Stimulated activated CD8-positive, alpha-beta memory T cell treated with anti-CD3 and anti-CD28 coated beads, Interleukin-4, amount 100 ng/mL, for 24 hours (primary cell): Measurements from ENCODE around the gene MROH7.

ENCODE experiments used
- DNase-seq: peaks from one replicate; pipeline ENCODE4 v3.0.0-alpha.2; 2020; ENCODE audit warnings: low read depth

The MROH7 gene

DNA sequence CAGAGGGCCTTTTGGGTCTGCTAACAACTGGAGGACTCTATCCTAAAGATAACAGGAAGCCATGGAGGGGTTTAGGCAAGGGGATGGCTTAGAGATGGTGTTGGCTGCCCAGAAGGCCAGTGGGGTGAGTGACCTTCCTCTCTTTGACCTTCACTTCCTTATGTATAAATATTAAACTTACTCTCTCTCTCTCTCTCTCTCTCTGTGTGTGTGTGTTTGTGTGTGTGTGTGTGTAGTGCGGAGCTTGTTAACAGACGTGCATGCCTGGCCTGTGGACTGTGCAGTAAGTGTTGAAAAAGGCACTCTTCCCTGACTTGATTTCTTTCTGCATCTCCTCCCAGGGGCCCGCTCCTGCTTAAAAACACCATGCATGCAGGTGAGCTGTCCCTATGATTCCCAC, 10.0 kb downstream of the MROH7 start:
- no peak for DNase-seq

DNA sequence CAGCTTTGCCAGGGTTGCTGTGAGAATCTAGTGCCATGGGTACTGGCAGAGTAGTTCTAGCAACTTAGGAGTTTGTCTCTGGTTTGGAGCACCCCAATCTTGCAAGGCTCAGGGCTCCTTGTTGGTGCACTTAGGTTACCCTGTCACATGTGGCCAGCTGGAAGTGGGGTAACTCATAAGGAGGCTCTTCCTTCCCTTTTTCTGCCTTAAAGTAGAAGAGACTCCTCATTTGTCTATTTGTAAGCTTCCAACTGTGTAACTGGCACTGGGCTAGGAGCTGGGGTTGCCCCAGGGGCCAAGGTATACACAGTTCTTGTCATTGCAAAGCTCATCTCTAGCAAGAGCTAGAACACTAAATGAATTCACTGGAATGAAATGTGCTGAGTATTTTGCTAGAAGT, 10.6 kb downstream of the MROH7 start:
- DNase-seq, result no peak

DNA sequence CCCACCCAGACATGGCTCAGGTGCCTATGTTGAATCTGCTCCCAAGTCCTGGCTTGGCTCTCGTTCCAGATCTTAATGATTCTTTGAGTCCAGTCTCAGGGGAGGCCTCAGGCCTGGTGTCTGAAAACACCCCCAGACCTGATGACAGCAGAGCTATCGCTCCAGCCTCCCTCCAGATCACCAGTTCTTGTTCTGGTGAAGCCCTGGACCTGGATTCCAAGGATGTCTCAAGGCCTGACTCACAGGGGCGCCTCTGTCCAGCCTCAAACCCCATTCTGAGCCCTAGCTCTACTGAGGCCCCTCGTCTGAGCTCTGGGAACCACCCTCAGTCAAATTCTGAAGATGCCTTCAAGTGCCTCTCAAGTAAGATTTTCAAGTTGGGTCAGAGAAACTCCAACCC, 11.4 kb downstream of the MROH7 start:
- DNase-seq, result no peak

DNA sequence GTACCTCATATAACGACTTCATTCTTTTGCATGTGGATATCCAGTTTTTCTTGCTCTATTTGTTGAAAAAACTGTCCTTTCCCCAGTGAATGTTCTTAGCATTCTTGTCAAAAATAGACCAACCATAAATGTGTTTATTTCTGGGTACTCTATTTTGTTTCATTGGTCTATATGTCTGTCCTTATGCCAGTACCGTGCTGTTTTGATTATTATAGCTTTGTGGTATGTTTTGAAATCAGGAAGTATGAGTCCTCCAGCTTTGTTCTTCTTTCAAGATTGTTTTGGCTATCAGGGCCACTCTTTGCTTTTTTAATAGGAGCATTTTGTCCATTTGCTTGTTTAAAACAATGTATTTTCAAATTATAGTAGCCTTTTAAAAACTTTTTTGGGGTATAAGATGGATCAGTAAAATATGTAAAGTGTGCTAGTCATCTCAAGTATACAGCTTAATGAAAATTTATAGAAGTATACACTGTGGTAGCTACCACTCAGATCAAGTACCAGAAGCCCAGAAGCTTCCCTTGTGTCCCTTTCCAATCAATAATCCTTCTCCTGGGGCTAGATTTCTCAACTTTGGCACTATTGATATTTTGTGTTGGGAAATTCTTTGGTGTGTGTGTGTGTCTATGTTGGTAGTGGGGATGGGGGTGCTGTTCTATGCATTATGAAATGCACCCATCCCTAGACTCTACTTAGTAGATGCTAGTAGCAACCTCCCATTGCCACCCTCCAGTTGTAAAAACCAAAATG, 16.8 kb downstream of the MROH7 start:
- no peak for DNase-seq

DNA sequence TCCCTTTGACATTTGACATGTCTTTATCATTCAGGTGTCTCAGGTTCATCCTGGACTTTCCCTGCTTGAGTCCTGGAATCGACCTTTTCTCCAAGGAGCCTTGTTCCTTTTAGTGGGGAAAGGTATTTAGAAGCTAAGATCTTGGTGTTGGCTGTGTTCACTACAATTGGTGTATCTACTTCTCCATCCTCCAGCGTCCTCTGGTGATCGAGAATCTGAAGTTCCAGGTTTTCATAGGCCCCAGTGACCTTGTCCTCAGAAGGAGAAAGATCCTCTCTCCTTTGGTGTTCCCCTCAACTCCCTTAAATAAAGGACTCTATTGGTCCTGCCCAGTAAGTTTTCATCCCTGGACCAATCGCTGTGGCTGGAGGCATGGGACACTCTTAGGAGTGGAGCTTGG, 22.1 kb downstream of the MROH7 start:
- no peak for DNase-seq

DNA sequence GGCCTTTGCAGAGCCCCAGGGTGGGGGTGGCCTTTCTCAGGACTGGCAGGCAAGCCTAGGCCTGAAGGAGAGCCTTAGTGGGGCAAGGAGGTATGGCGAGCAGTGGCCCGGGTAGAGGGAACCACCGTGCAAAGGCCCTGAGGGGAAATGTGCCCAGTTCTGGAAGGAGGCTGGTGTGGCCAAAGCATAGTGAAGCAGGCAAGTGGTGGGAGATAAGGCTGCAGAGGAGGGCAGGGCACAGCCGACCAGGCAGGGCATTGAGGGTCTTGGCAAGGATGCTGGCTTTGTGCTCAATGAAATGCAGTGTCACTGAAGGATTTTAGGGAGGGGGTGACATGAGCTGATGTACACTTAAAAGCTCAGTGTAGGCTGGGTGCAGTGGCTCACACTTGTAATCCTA, 22.8 kb downstream of the MROH7 start:
- DNase-seq, result no peak

DNA sequence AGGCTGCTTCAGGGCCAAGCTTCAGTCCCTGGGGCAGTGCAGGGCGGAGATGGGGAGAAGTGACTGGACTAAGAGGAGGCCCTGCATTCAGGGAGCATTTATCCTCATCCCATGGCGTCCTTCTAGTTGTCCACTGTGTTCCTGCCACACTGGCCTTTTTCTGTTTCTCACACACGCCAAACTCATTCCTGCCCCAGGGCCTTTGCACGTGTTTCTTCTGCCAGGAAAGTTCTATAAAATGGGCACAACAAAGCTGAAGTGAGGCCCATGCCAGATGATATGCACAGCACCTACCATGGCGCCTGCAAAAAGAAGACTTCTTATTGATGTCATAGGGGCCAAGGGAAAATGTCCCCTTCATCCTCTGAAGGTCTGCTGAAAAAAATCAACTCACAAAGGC, 24.3 kb downstream of the MROH7 start:
- DNase-seq, result no peak

DNA sequence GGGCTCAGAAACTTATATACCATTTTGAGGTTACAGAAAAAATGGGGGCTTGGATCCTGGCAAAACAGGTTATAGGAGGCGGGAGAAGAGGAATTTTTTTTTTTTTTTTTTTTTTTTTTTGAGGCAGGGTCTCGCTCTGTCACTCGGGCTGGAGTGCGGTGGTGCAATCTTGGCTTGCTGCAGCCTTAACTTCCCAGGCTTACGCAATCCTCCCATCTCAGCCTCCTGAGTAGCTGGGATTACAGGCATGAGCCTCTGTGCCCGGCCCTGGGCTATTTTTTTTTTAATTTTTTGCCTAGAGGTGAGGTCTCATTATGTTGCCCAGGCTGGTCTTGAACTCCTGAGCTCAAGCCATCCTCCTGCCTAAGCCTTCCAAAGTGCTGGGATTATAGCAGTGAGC, 24.7 kb downstream of the MROH7 start:
- no peak for DNase-seq

DNA sequence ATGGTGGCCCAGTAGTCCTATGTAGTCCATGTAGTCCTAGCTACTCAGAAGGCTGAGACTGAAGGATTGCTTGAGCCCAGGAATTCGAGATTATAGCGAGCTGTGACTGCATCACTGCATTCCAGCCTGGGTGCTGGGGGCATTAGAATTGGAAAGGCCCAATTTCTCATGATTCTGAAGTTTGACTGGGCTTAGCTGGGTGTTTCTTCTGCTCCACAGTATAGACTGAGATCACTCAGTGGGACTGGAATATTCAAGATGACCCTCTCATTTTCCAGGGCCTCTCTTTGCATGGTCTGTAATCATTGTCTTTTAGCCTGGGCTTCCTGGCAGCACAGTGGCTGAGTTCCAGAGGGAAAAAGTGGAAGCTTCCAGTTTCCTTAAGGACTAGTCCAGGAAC, 26.2 kb downstream of the MROH7 start:
- no peak for DNase-seq

DNA sequence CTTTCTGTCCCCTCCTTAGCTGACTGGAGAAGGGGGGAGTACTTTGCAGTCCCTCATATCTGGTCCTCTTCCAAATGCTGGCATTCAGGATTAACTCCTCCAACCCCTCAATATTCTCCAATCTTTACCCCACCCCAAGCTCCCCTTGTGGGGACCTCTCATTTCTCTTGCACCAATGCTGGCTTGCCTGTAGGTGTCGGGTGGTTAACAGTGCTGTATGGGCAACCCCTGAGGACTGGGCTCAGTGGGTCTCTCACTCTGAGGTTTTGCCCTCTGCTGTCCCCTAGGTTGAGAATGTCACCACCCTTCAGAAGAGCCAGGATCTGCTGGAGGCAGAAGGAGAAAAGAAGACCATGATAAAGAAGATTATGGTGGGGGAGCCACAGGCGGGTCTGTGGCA, 27.0 kb downstream of the MROH7 start:
- DNase-seq, result no peak

DNA sequence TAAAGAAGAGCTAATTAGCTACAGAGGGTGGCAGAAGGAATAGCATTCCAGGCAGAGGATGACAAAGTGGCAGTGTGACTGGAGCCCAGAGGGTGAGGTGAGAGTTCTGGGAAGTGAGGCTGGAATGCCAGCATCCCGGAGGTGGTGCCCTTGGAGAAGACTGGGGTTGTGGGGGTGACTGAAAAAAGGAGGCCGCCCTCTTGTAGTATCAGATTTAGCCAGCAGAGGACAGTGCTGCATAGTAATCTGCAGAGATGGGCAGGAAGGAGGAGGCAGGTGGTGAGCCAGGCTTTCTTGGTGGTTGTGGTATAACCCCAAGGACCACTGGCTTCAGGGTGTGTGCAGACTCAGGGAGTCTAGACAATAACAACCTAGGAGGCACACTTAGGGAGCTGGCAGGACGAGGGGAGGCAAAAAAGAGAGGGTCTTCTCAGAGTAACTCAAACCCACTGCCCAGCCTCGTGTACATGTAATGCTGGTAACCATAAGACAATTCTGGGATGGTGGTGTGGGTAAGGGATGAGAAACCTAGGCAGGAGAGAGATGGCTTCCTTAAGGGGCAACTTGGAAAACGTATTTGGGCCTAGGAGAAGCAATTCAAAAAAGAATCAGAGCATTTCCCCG, 30.5 kb downstream of the MROH7 start:
- DNase-seq, result peak; percentile 59

DNA sequence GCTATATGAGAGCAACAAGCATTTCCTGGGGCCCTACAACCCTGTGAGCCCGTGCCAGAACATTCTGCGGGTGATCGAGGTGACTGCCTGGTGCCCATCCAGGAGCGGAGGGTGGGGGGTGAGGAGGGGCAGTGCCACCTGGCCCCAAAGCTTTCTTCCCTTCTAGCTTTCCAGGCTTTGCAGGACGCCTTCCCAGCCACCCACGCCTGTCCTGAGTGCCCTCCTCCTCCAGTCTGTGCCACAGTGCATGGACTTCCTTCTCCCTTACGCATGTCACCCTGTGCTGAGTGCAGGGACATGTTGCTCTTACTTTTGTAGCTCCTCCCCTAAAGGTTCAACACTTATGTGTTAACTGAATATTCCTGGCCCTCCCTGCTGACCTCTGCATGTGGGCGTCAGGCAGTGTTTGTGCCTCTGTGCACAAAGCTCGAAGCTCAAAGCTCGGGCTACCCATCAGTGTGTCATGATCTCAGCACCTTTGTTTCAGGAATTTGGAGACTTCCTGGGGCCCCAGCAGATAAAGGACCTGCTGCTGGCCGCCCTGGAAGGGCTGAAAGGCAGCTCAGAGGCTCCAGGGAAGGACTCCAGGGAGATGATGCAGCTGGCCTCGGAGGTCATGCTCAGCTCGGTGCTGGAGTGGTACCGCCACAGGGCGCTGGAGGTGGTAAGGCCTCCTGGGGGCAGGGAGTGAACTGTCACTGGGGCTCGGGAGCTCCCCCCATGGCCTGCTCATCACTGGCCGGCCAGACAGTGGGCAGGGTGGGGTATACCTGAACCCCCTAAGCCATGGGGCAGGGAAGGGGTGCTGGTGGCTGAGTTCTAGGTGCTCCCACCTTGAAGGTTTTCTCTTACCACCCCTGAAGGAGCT, 37.4 kb downstream of the MROH7 start:
- no peak for DNase-seq

DNA sequence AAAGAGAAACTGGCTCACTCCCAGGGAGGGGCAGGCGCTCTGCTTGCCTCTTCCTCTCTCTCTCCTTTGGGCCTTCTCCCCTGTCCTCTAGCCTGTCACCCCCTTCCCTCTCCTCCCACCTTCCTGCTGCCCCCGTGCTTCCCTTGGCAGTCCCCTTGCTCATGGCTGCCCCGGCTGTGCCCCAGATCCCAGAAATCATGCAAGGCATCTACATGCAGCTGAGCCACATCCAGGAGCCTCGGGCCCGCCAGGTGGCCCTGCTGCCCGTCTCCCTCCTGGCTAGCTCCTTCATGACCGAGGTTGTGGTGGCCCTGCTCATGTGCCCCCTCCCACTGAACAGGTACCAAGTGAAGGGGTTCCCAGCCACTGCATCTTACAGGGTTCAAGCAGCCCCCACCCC, 38.1 kb downstream of the MROH7 start:
- no peak for DNase-seq

DNA sequence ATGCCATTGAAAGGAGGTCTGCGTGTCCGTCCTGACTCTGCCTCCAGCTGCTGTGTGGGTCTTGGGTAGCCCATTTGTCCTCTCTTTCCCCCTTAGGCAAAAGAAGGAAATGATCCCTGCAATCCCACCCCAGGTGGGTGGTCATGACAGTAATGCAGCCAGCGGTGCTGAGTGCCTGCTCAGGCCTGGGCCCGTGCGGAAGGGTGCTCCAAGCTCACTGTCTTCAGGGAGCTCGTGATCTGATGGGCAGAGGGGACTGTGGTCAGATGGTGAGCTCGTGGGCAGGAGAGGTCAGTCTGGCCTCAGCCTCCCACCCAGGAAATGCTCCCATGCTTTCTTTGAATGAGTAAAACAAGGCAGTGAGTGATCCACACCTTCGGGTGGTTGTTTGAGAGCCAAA, 38.8 kb downstream of the MROH7 start:
- DNase-seq, result no peak

DNA sequence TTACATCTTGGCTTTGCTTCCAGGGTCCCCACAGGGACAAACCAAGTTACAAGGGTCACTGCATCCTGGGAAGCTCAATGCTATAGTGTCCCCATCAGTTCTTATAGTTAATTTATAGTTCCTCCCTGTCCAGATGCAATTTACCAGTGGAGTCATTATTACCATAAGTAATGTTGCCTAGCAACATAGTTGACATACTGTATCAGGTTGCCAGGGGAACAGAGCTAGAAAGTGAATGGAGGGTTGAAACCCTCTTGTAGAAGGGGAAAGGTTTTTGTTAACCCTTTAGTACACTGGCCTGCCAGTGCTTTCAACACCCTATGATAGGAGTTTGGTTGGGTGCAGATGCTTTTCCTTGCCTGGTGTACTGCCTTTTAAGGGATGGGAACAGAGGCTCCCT, 39.8 kb downstream of the MROH7 start:
- no peak for DNase-seq

DNA sequence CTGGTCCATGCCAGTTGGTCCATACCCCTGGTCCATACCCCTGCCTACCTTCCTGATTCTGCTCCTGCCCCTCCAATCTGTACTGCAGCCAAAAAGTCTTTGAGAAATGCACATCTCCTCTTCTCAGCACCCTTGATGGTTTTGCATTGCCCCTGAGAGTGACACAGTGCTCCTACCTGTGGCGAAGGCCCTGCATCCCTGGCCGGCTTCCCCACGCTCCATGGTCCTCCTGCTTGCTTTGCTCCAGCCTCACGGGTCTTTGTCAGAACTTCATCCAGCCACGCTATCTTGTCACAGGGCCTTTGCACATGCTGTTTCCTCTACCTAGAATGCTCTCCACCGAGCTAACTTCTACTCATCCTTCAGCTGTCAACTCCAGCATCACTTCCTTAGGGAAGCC, 41.9 kb downstream of the MROH7 start:
- DNase-seq, result no peak

DNA sequence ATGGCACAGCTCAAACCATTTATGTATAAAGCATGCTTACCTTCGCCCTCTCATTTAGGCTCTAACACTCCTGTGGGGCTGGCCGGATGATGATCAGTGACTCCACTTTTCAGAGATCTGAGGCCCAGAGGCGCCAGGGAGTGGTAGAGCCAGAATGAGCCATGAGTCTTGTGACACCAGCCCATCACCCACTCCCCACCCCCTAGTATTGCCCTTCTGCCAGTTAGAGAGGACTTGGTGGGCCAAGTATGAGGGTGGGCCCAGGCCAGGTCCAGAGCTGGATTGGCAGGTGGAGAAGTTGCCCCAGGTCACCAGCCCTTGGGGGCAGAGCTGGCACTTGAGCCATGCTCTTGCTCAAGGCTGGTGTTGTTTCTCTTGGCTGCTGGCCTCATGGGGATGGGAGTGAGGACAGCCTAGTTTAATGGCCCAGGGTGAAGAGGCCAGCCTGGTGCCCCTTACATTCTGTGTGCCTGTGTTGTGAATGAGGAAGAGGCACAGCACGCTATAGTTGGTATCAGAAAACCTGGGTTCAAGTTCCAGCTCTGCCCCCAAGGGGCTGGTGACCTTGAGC, 43.8 kb downstream of the MROH7 start:
- DNase-seq, result no peak

DNA sequence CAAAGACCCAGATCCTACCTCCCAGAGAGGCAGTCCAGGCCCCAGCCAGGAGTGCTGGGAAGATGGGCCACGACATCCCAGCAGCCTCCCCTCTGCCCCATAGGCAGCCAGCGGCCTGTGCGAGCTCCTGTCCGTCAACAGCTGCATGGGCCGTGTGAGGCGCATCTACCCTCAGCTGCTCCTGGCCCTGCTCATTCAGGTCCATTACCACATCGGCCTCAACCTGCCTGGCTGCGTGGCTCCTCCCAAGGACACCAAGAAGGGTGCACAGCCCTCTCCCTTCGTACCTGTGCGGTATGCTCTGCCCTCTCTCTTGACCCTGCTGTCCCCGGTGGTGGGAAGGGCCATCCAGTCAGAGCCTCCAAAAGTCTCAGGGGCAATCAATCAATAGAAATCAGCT, 44.6 kb downstream of the MROH7 start:
- no peak for DNase-seq

DNA sequence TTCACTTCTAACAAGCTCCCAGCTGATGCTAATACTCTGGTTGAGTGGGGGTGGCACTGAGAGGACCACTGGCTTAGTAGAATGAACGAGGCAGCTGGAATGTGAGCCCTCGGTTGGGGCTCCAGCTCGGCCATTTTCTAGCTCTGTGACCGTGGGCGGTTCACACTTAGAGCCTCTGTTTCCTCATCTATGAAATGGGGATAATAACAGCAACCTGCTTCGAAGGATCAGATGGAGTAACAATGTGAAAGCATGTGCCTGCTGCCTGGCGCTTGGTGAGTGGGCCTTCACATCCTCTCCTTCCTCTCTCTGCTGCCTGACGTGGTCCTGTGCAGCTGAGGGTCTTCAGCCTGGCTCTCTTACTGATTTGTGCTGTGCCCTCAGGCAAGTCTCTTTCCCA, 53.2 kb downstream of the MROH7 start:
- no peak for DNase-seq

DNA sequence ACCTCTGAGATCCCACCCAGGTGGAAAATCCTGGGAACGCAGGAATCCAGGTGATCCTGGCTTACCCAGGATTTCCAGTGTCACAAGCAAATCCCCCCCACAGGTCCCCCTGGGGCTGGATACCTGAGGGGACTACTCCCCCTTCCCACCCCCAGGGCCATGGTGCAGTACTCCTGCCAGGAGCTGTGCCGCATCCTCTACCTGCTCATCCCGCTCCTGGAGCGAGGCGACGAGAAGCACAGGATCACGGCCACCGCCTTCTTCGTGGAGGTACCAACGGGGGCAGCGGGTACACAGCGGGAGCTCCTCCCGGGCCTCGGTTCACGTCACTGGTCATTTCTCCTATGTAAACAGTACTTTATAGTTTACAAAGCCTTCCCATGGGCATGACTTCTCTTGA, 53.6 kb downstream of the MROH7 start:
- DNase-seq, result no peak

DNA sequence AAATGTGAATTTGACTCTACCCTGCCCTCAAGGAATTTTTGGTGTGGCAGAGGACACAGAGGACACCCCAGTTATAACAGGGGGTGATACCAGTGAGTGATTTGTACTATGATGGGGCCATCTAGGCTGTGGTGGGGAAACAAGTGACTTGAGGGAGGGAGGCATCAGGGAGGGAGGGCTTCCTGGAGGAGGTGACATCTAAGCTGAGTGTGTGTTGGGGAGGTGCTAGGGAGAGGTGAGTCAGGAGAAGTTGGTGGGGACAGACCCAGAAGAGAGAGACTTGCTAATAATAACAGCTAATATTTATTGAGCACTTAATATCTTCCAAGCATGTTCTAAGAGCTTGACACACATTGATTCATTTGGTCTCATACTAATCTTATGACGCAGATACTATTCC, 54.2 kb downstream of the MROH7 start:
- DNase-seq, result no peak

DNA sequence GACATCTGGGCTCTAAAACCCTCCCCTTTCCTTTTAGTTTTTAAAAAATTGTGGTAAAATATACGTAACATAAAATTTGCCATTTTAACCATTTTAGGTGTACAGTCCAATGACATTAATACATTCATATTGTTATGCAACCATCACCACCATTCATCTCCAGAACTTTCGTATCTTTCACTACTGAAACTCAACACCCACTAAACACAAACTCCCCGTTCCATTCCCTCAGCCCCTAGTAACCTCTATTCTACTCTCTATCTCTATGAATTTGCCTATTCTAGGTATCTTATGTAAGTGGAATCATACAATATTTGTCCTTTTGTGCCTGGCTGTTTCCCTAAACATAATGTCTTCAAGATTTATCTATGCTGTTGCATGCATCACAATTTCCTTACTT, 54.7 kb downstream of the MROH7 start:
- DNase-seq, result no peak

DNA sequence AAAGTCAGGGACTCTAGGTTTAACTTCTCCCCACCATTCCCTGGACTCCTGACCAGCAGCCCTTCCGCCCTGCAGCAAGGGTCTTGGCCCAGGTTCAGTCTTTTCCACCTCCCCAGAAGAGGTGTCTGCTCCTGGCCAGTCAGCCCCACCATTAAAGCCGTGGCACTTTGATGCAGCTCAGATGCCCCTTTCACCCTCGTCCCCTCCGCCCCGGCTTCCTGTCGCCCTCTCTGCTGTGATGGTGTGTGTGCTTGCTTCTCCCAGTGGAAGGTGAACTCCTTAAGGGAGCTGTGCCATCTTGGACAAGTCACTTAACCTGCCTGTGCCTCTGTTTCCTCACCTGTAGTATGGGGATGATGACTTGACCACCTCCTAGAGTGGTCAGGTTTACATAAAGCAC, 56.3 kb downstream of the MROH7 start:
- no peak for DNase-seq
